Measurements from ENCODE around the gene ADAP1. TPM values are rescaled to one million over a fixed set of nuclear protein-coding genes. Genes with fewer than 3 reads are reported as not detected.

The ADAP1 gene
- total RNA-seq, 2 donors from 2014 or later, result 3.8 to 6.5 TPM

GRCh38 chr7:895451-896052 lies 58.9 kb downstream of the ADAP1 start:
- Mint-ChIP-seq H3K4me1 (no peaks in the 10 kb centered on the region), H3K36me3 (ENCODE audit: low read depth) (peaks cover 52% of the 10 kb centered on the region), H3K27ac (no peak overlapping the region), H3K9me3 (no peaks in the 10 kb centered on the region), H3K4me3 (no peak overlapping the region), H3K27me3 (ENCODE audit: insufficient read depth) (no peaks in the 10 kb centered on the region)
- no peak for DNase-seq
- Histone ChIP-seq H3K4me3 (ENCODE audit: low read length) (no peak overlapping the region), H3K27me3 (ENCODE audit: control insufficient read depth, insufficient read depth, low read length, poor library complexity, severe bottlenecking) (no peaks in the 10 kb centered on the region), H3K9me3 (ENCODE audit: control insufficient read depth, low read length) (no peaks in the 10 kb centered on the region), H3K36me3 (ENCODE audit: control insufficient read depth, insufficient read depth, low read length) (peaks cover 44% of the 10 kb centered on the region), H3K4me1 (ENCODE audit: control insufficient read depth, insufficient read depth, low read length) (no peaks in the 10 kb centered on the region), H3K9ac (ENCODE audit: extremely low read depth, low read length, poor library complexity, severe bottlenecking) (no peak overlapping the region), H3K27ac (ENCODE audit: low read depth, low read length) (no peak overlapping the region)
- TF ChIP-seq CTCF (conservative IDR thresholded peaks at IDR 0.05), result no peak
- WGBS, 2 experiments (ENCODE audit: insufficient coverage in 1 of 2, insufficient read length in 1 of 2), result 95 to 96% methylated on average over 41 to 52 of the region's 52 CpGs

- H3K4me1 ChIP-seq (ENCODE audit: control insufficient read depth, insufficient read depth, low read length), result no peaks in the 10 kb centered on the region
- no peak for TF ChIP-seq CTCF (conservative IDR thresholded peaks at IDR 0.05)
- DNase-seq, result no peak
- H3K27ac ChIP-seq (ENCODE audit: low read depth, low read length), result no peak overlapping the region
- 89 to 93% methylated on average over 10 to 21 of the region's 21 CpGs for WGBS, 2 experiments (ENCODE audit: insufficient coverage in 1 of 2, insufficient read length in 1 of 2)
- Mint-ChIP-seq H3K4me3 (no peak overlapping the region), H3K27me3 (ENCODE audit: insufficient read depth) (no peaks in the 10 kb centered on the region), H3K27ac (no peak overlapping the region), H3K4me1 (no peaks in the 10 kb centered on the region), H3K9me3 (no peaks in the 10 kb centered on the region), H3K36me3 (ENCODE audit: low read depth) (peaks cover 55% of the 10 kb centered on the region)
- peaks cover 46% of the 10 kb centered on the region for H3K36me3 ChIP-seq (ENCODE audit: control insufficient read depth, insufficient read depth, low read length)
- H3K9ac ChIP-seq (ENCODE audit: extremely low read depth, low read length, poor library complexity, severe bottlenecking), result no peak overlapping the region
- no peak overlapping the region for H3K4me3 ChIP-seq (ENCODE audit: low read length)
- H3K27me3 ChIP-seq (ENCODE audit: control insufficient read depth, insufficient read depth, low read length, poor library complexity, severe bottlenecking), result no peaks in the 10 kb centered on the region
- H3K9me3 ChIP-seq (ENCODE audit: control insufficient read depth, low read length), result no peaks in the 10 kb centered on the region
These were observed 59.5 kb downstream of the ADAP1 start for GRCh38 chr7:894927-895450.

GRCh38 chr7:894164-894867 lies 60.2 kb downstream of the ADAP1 start:
- Mint-ChIP-seq H3K36me3 (ENCODE audit: low read depth) (peaks cover 55% of the 10 kb centered on the region), H3K4me1 (no peaks in the 10 kb centered on the region), H3K27ac (no peak overlapping the region), H3K9me3 (no peaks in the 10 kb centered on the region), H3K27me3 (ENCODE audit: insufficient read depth) (no peaks in the 10 kb centered on the region), H3K4me3 (no peak overlapping the region)
- TF ChIP-seq CTCF (conservative IDR thresholded peaks at IDR 0.05), result no peak
- no peaks in the 10 kb centered on the region for H3K27me3 ChIP-seq (ENCODE audit: control insufficient read depth, insufficient read depth, low read length, poor library complexity, severe bottlenecking)
- H3K4me3 ChIP-seq (ENCODE audit: low read length), result no peak overlapping the region
- DNase-seq, result no peak
- 92 to 93% methylated on average over 22 to 40 of the region's 40 CpGs for WGBS, 2 experiments (ENCODE audit: insufficient coverage in 1 of 2, insufficient read length in 1 of 2)
- H3K9me3 ChIP-seq (ENCODE audit: control insufficient read depth, low read length), result no peaks in the 10 kb centered on the region
- H3K4me1 ChIP-seq (ENCODE audit: control insufficient read depth, insufficient read depth, low read length), result no peaks in the 10 kb centered on the region
- H3K9ac ChIP-seq (ENCODE audit: extremely low read depth, low read length, poor library complexity, severe bottlenecking), result no peak overlapping the region
- no peak overlapping the region for H3K27ac ChIP-seq (ENCODE audit: low read depth, low read length)
- peaks cover 46% of the 10 kb centered on the region for H3K36me3 ChIP-seq (ENCODE audit: control insufficient read depth, insufficient read depth, low read length)
